Mesenchymal stem cell (in vitro differentiated cells and primary cell): ENCODE results near the gene MECP2.

Experiments used
- DNase-seq: peaks from one replicate; pipeline ENCODE4 v3.0.0-alpha.2; 2013
- H2AFZ ChIP-seq: one replicate; pipeline ENCODE4 v1.6.1; 2013; ENCODE audit warnings: low read depth, mild to moderate bottlenecking, control low read depth, inconsistent platforms, low read length, moderate library complexity
- H2AK5ac ChIP-seq: 2 replicates; pipeline ENCODE4 v1.6.1; 2013; ENCODE audit warnings: low read length, moderate library complexity, mild to moderate bottlenecking, inconsistent platforms; ENCODE audit not compliant: severe bottlenecking
- H2BK120ac ChIP-seq: one replicate; pipeline ENCODE4 v1.6.1; 2013; ENCODE audit warnings: low read depth, mild to moderate bottlenecking, inconsistent platforms, low read length, moderate library complexity
- H2BK12ac ChIP-seq, 2 experiments: one replicate each; pipeline ENCODE4 v1.6.1; 2013; ENCODE audit warnings: inconsistent platforms in 2 of 2, low read length in 2 of 2, mild to moderate bottlenecking in 2 of 2, moderate library complexity in 2 of 2, control low read depth in 1 of 2
- H2BK15ac ChIP-seq: one replicate; pipeline ENCODE4 v1.6.1; 2013; ENCODE audit warnings: mild to moderate bottlenecking, low read depth, inconsistent platforms; ENCODE audit not compliant: poor library complexity, severe bottlenecking
- H2BK5ac ChIP-seq: 2 replicates; pipeline ENCODE4 v1.6.1; 2013; ENCODE audit warnings: low read depth, mild to moderate bottlenecking, low read length, control low read depth, inconsistent platforms; ENCODE audit not compliant: poor library complexity, severe bottlenecking
- H3K14ac ChIP-seq, 2 experiments: one replicate each; pipeline ENCODE4 v1.6.1; 2013; ENCODE audit warnings: inconsistent platforms in 2 of 2, low read length in 2 of 2, control low read depth in 1 of 2, mild to moderate bottlenecking in 1 of 2, moderate library complexity in 1 of 2
- H3K18ac ChIP-seq, 2 experiments: one replicate each; pipeline ENCODE4 v1.6.1; 2013; ENCODE audit warnings: inconsistent platforms in 2 of 2, low read length in 2 of 2, control low read depth in 1 of 2, low read depth in 1 of 2, mild to moderate bottlenecking in 1 of 2
- H3K23ac ChIP-seq, 2 experiments: one replicate each; pipeline ENCODE4 v1.6.1; 2013; ENCODE audit warnings: inconsistent platforms in 2 of 2, low read length in 2 of 2, mild to moderate bottlenecking in 2 of 2, moderate library complexity in 2 of 2, control low read depth in 1 of 2
- H3K27ac ChIP-seq: 2 replicates; pipeline ENCODE4 v1.5.1; 2013; ENCODE audit warnings: mild to moderate bottlenecking, moderate library complexity, low read length, control low read depth, inconsistent platforms; ENCODE audit not compliant: poor library complexity, severe bottlenecking
- H3K27me3 ChIP-seq, 2 experiments: 2 replicates each; pipeline versions ENCODE4 v1.6.1 to v1.7.0; 2013; ENCODE audit warnings: low read length in 2 of 2, mild to moderate bottlenecking in 2 of 2, moderate library complexity in 2 of 2, control low read depth in 1 of 2, inconsistent platforms in 1 of 2; ENCODE audit not compliant: control insufficient read depth in 1 of 2, insufficient read depth in 1 of 2
- H3K36me3 ChIP-seq, 2 experiments: 2 replicates each; pipeline versions ENCODE4 v1.6.1 to v1.7.0; 2013; ENCODE audit warnings: low read length in 2 of 2, control low read depth in 1 of 2, inconsistent platforms in 1 of 2, low read depth in 1 of 2, mild to moderate bottlenecking in 1 of 2; ENCODE audit not compliant: insufficient read depth in 2 of 2, control insufficient read depth in 1 of 2
- H3K4ac ChIP-seq, 2 experiments: one replicate each; pipeline ENCODE4 v1.6.1; 2013; ENCODE audit warnings: inconsistent platforms in 2 of 2, low read length in 2 of 2, mild to moderate bottlenecking in 2 of 2, moderate library complexity in 2 of 2, control low read depth in 1 of 2, low read depth in 1 of 2
- H3K4me1 ChIP-seq: 2 replicates; pipeline ENCODE4 v1.6.1; 2013; ENCODE audit warnings: low read depth, low read length, control low read depth; ENCODE audit not compliant: control insufficient read depth, insufficient read depth
- H3K4me2 ChIP-seq: 2 replicates; pipeline ENCODE4 v1.6.1; 2013; ENCODE audit warnings: low read length, mild to moderate bottlenecking, inconsistent platforms; ENCODE audit not compliant: poor library complexity, severe bottlenecking
- H3K4me3 ChIP-seq, 2 experiments: 2 replicates each; pipeline versions ENCODE4 v1.5.1 to v1.7.0; 2013; ENCODE audit warnings: low read length in 2 of 2, mild to moderate bottlenecking in 2 of 2, control low read depth in 1 of 2, low read depth in 1 of 2; ENCODE audit not compliant: insufficient read depth in 1 of 2
- H3K79me1 ChIP-seq: replicated peaks from 2 replicates; pipeline ENCODE4 v1.6.1; 2013; ENCODE audit warnings: mild to moderate bottlenecking, control low read depth, low read length, inconsistent platforms; ENCODE audit not compliant: poor library complexity, severe bottlenecking
- H3K9ac ChIP-seq: 2 replicates; pipeline ENCODE4 v1.7.0; 2013; ENCODE audit warnings: mild to moderate bottlenecking, low read length, moderate library complexity
- H3K9me3 ChIP-seq: 2 replicates; pipeline ENCODE4 v1.7.0; 2013; ENCODE audit warnings: mild to moderate bottlenecking, low read length; ENCODE audit not compliant: control insufficient read depth
- H4K8ac ChIP-seq: one replicate; pipeline ENCODE4 v1.6.1; 2013; ENCODE audit warnings: inconsistent platforms, mild to moderate bottlenecking, low read length, moderate library complexity
- H4K91ac ChIP-seq: one replicate; pipeline ENCODE4 v1.6.1; 2013; ENCODE audit warnings: mild to moderate bottlenecking, low read length, inconsistent platforms
- WGBS: methylation state at CpG from one replicate; pipeline ENCODE4 v1.1.7; 2013; ENCODE audit warnings: mixed read lengths; 5-methylcytosine and 5-hydroxymethylcytosine counted together

The MECP2 gene

DNA sequence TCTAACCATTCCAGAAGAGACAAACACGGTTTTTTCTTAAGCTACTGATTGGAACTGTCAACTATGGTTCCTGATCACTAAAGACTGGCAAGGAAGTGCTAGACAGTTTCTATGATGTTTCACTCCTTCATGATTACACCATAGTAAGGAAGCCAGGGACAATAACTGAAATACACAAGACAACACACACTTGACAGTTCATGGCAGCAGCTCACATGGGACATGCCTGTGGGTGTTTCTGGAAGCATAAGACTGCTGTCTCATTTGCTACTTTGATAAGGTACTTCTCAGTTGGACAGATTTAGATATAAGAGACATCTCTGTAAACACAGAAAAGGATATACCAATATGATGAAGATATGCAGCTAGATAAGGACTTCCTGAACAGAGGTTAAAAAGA, 69.5 kb downstream of the MECP2 start:
- no peak overlapping the region for H2AFZ ChIP-seq
- H2BK5ac ChIP-seq: no peak overlapping the region
- DNase-seq: no peak
- no peak overlapping the region for H4K91ac ChIP-seq
- H2BK12ac ChIP-seq: no peak overlapping the region
- no peaks in the 10 kb centered on the region for H3K9me3 ChIP-seq
- peaks cover 4% of the 10 kb centered on the region for H3K4me1 ChIP-seq
- H2BK15ac ChIP-seq: no peak overlapping the region
- no peak overlapping the region for H2BK120ac ChIP-seq
- no peak overlapping the region for H3K18ac ChIP-seq
- no peak overlapping the region for H4K8ac ChIP-seq
- no CpG with 5 or more reads among the region's 1 CpG for WGBS
- H3K27ac ChIP-seq: no peak overlapping the region
- no peak overlapping the region for H3K4me2 ChIP-seq
- H3K23ac ChIP-seq: no peak overlapping the region
- no peak overlapping the region for H3K14ac ChIP-seq
- H3K36me3 ChIP-seq: peaks cover 54 to 64% of the 10 kb centered on the region in 2 experiments
- no peak overlapping the region for H3K9ac ChIP-seq
- no peak overlapping the region for H2AK5ac ChIP-seq
- H3K4ac ChIP-seq: no peak overlapping the region
- no peak overlapping the region for H3K4me3 ChIP-seq
- peaks cover 0 to 30% of the 10 kb centered on the region in 2 experiments for H3K27me3 ChIP-seq
- peaks cover 26% of the 10 kb centered on the region for H3K79me1 ChIP-seq

DNA sequence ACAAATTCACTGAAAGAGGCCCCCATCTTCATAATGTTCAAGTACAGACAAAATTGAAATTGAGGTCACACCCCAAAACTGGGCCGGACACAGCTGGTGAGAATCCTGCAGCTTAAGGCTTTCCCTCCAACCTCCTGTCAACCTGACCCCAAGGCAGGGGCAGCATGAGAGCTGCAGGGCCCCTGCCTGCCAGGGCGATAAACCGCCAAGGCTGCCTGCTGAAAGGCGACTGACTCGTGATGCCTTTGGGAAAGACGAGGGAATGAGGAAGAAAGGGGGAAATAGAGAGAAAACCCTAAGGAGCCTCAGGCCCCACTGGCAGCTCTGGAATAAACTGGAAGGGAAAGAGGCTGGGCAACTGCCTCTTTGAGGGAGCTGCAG, 70.5 kb downstream of the MECP2 start:
- Histone ChIP-seq H3K4me1 (peaks cover 9% of the 10 kb centered on the region), H2BK12ac (no peak overlapping the region), H3K9me3 (no peaks in the 10 kb centered on the region), H3K18ac (no peak overlapping the region), H2AFZ (no peak overlapping the region), H3K4me3 (no peak overlapping the region), H3K27ac (no peak overlapping the region), H3K23ac (no peak overlapping the region), H2BK120ac (no peak overlapping the region), H2BK15ac (no peak overlapping the region), H2AK5ac (no peak overlapping the region), H3K4ac (no peak overlapping the region), H3K9ac (no peak overlapping the region), H2BK5ac (no peak overlapping the region), H3K79me1 (peaks cover 24% of the 10 kb centered on the region), H4K8ac (no peak overlapping the region), H3K14ac (no peak overlapping the region), H3K27me3 (peaks cover 0 to 31% of the 10 kb centered on the region in 2 experiments), H3K4me2 (no peak overlapping the region), H4K91ac (no peak overlapping the region), H3K36me3 (peaks cover 51 to 60% of the 10 kb centered on the region in 2 experiments)
- 90% methylated on average over 6 of the region's 6 CpGs for WGBS
- DNase-seq: no peak

GRCh38 chrX:154026136-154027021, 71.1 kb downstream of the MECP2 start:
- H2BK5ac ChIP-seq: no peak overlapping the region
- no peak overlapping the region for H2BK120ac ChIP-seq
- H2AFZ ChIP-seq: no peak overlapping the region
- H2BK12ac ChIP-seq: no peak overlapping the region
- H3K4me1 ChIP-seq: peaks cover 10% of the 10 kb centered on the region
- H3K27me3 ChIP-seq: peaks cover 0 to 32% of the 10 kb centered on the region in 2 experiments
- over 99% methylated on average over 16 of the region's 21 CpGs for WGBS
- H2AK5ac ChIP-seq: no peak overlapping the region
- H3K14ac ChIP-seq: no peak overlapping the region
- no peak overlapping the region for H4K91ac ChIP-seq
- no peak overlapping the region for H3K27ac ChIP-seq
- no peak overlapping the region for H3K23ac ChIP-seq
- no peak overlapping the region for H3K18ac ChIP-seq
- peaks cover 21% of the 10 kb centered on the region for H3K79me1 ChIP-seq
- peaks cover 45 to 55% of the 10 kb centered on the region in 2 experiments for H3K36me3 ChIP-seq
- H3K4ac ChIP-seq: no peak overlapping the region
- no peak overlapping the region for H3K9ac ChIP-seq
- DNase-seq: no peak
- no peak overlapping the region for H2BK15ac ChIP-seq
- H3K4me2 ChIP-seq: no peak overlapping the region
- no peak overlapping the region for H4K8ac ChIP-seq
- no peak overlapping the region for H3K4me3 ChIP-seq
- H3K9me3 ChIP-seq: no peaks in the 10 kb centered on the region

- no peak overlapping the region for H3K27ac ChIP-seq
- H3K4me3 ChIP-seq: no peak overlapping the region
- H3K79me1 ChIP-seq: peaks cover 21% of the 10 kb centered on the region
- H3K14ac ChIP-seq: no peak overlapping the region
- H3K9ac ChIP-seq: no peak overlapping the region
- H3K9me3 ChIP-seq: no peaks in the 10 kb centered on the region
- no peak overlapping the region for H2AK5ac ChIP-seq
- no peak overlapping the region for H4K91ac ChIP-seq
- H4K8ac ChIP-seq: peak overlapping the region; percentile 49
- H3K23ac ChIP-seq: no peak overlapping the region
- H3K4me2 ChIP-seq: no peak overlapping the region
- no peak overlapping the region for H3K4ac ChIP-seq
- no peak overlapping the region for H3K18ac ChIP-seq
- H2AFZ ChIP-seq: no peak overlapping the region
- 88% methylated on average over 3 of the region's 8 CpGs for WGBS
- H3K27me3 ChIP-seq: peaks cover 0 to 35% of the 10 kb centered on the region in 2 experiments
- no peak for DNase-seq
- no peak overlapping the region for H2BK15ac ChIP-seq
- H2BK12ac ChIP-seq: no peak overlapping the region
- no peak overlapping the region for H2BK120ac ChIP-seq
- peaks cover 22% of the 10 kb centered on the region for H3K4me1 ChIP-seq
- H2BK5ac ChIP-seq: no peak overlapping the region
- H3K36me3 ChIP-seq: peaks cover 35 to 43% of the 10 kb centered on the region in 2 experiments
These were observed 72.3 kb downstream of the MECP2 start for GRCh38 chrX:154025230-154025629.
